ENCODE results near the gene AOPEP. TPM values are rescaled to one million over a fixed set of nuclear protein-coding genes. Genes with fewer than 3 reads are reported as not detected.

Gene AOPEP
- total and polyA plus RNA-seq, 2 of the 13 experiments (the other 11 are each of a cell fraction or from before 2014, with no cell fraction given) = 22.2 to 41.6 TPM

- TF ChIP-seq ZNF564 (CRISPR knock-in tag; IDR thresholded peaks at IDR 0.05) = peak; percentile 90; the same call in 1 of the 2 replicates
- TF ChIP-seq ETS1 (CRISPR knock-in tag; IDR thresholded peaks at IDR 0.05) = no peak
- peak; percentile 47; the same call in 1 of the 2 replicates for TF ChIP-seq IKZF5 (CRISPR knock-in tag; IDR thresholded peaks at IDR 0.05)
- peak; percentile 42; the same call in 1 of the 2 replicates for TF ChIP-seq REPIN1 (CRISPR knock-in tag; IDR thresholded peaks at IDR 0.05; ENCODE audit: borderline replicate concordance, low read depth)
- TF ChIP-seq TFE3 (CRISPR knock-in tag; IDR thresholded peaks at IDR 0.05) = peak; percentile 93
- peak; percentile 64; the same call in 1 of the 2 replicates for TF ChIP-seq NFKBIZ (CRISPR knock-in tag; IDR thresholded peaks at IDR 0.05)
- peak; percentile 28 for TF ChIP-seq SKI (IDR thresholded peaks at IDR 0.05; ENCODE audit: partially characterized antibody)
- TF ChIP-seq ARID5B (CRISPR knock-in tag; IDR thresholded peaks at IDR 0.05) = peak; percentile 93
- TF ChIP-seq ZEB1 (IDR thresholded peaks at IDR 0.05; ENCODE audit: insufficient replicate concordance, low read depth) = peak; percentile 54
- peak; percentile 18; the same call in 1 of the 2 replicates for TF ChIP-seq ZNF710 (CRISPR knock-in tag; IDR thresholded peaks at IDR 0.05; ENCODE audit: borderline replicate concordance)
- 0 out of 2 replicates have a peak, but pooled peaks have one; percentile 54 for TF ChIP-seq EEA1 (CRISPR knock-in tag; IDR thresholded peaks at IDR 0.05; ENCODE audit: borderline replicate concordance)
- TF ChIP-seq ATF2 (CRISPR knock-in tag; IDR thresholded peaks at IDR 0.05) = peak; percentile 76
- no peak for TF ChIP-seq RFXANK (CRISPR knock-in tag; IDR thresholded peaks at IDR 0.05)
- TF ChIP-seq MIER2 (CRISPR knock-in tag; IDR thresholded peaks at IDR 0.05) = 0 out of 2 replicates have a peak, but pooled peaks have one; percentile 46
- TF ChIP-seq ISL2 (CRISPR knock-in tag; IDR thresholded peaks at IDR 0.05) = peak; percentile 59; the same call in 1 of the 2 replicates
Observed at GRCh38 chr9:94971378-94972131, 245.1 kb downstream of the AOPEP start (continued).
